CD4-positive, alpha-beta T cell treated with Interleukin-1 beta for 1 hour (primary cell): ENCODE measurements around the gene PCDH1.
"Not testable (repeated sequence)": the region's sequence is repeated elsewhere in the genome, so short reads cannot be mapped to it uniquely, and the experiment has no call there.

Experiments used
- DNase-seq, 2 donors: peaks; one replicate each; pipeline ENCODE4 v3.0.0-alpha.2; 2020 to 2022

PCDH1 gene

DNA sequence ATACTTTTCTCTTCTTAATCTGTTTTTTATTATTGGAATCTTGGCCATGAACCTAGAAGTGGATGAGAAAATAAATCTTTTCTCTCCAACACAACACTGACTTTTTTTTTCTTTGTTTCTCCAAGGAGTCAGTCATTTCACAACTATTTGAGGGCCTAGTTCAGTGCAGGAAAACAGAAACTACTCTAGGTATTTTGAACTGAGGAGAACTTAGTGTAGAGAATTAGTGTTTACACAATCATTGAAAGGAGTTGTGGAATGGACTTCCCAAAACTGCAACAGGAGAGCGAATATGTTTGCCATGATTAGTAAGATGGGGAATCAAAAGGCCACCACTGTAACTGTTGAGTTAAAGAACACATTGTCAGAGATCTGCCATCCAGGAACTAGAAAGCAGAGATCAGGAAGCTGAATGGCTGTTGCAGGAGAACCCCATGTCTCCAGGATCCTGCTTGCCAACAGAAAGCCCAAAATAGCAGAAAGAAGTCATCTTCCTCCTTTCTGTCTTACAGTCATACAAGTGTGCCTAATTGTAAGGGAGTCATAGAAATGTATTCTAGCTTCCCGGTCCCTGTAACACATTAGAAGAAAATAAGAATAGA lies 20.3 kb upstream of the PCDH1 start:
- no peak for DNase-seq

DNA sequence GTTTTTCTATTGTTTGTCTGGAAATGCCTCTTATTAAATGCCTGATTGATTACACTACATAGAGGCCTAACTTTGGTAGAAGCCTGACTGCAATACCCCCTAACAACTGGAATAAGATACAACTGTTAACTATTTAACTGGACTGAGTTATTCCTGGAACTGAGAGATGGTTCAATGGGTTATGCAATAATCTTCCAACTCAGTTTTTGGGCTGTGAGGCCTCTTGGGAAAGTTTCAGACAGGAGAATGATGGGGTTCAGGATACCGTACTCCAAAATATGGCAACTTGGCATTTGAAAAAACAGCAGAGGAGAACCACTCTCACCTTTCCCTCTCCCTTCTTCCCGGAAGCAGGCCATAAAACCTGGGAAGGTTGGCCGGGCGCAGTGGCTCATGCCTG lies 19.2 kb upstream of the PCDH1 start:
- DNase-seq, result no peak

DNA sequence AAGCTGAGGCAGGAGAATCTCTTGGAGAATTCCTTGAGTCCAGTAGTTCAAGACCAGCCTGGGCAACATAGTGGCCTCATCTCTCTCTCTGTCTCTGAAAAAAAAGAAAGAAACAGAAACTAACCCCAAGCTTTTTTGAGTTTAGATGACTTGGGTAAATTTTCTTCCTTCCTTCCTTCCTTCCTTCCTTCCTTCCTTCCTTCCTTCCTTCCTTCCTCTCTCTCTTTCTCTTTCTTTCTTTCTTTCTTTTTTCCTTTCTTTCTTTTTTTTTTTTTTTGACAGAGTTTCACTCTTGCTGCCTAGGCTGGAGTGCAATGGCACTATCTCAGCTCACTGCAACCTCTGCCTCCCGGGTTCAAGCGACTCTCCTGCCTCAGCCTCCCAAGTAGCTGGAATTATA lies 12.2 kb upstream of the PCDH1 start:
- DNase-seq, result not testable (repeated sequence)

DNA sequence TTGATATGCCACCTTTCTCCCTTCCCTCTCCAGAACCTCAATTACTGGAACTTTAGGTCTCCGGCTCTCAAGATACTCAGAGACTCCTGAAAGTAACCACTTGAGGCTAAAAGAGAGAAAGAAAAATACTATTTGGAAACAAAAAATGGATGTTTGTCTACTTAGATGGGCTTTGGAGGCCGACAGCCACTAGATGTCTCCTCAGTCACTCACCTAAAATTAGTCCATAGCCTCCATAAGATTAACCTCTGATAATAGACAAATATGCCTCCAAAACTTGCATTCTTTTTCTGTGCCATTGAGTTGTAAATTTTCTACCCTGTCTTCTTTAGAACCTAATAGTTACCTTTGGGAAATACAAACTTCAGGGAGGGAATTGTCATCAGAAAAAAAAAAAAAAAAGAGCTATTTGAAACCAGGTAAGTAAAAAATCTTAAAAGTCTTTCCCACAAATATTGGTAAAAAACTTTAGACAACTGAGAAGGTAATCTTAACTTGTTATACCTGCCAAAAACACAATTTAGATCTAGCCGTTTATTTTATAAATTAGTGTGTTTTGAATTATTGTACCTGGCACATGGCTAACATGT lies 11.2 kb upstream of the PCDH1 start:
- no peak for DNase-seq

DNA sequence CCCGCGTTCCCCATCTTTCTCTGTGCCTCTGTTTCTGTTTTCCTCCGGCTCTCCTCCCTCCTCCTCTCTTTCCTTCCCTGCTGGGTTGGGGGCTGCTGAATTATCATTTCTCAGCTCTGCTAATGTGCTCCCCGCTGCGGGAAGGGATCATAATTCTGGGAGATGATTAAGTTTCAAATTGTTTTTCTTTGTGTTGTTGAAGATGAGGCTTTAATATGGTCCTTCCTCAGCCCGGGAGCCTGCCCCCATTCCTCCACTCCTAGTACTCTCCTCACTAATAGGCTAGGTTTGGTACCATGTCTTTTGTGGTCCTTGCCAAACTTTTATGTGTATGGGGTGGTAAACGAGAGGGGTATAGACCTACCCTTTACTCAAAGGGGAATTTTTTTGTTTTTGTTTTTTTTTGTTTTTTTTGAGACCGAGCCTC lies 5.7 kb upstream of the PCDH1 start:
- no peak for DNase-seq

DNA sequence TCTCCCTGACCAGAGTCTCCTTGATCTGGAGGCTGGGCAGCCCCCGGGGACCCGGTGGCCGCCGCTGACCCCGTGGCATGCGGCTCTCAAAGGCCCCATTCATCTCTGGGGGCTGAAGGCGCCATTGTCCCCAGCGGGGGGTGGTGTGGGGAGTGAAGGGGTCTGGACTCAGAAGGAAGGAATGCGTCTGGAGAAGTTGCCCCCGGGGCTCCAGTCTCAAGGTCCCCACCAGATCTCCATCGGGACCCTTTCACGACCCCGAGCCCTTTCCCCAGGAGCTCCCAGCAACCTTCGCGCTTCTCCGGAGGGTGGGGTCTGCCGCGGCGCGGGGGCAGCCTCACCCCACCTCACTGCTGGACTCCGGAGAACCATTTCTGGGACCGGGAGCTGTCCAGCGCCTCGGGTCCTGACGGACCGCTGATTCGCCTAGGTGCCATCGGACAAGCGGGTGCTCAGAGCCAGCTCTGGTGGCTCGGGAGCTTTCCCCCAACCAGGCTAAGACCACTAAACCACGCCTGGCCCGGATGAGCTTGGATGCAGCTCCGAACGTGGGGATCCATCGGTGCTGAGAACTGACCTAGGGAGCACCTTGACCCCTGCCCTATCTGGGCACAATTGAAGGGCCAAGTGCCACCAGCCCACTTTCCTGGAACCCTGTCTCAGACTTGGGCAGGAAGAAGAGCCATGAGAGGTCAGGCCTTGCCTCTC lies 5.1 kb upstream of the PCDH1 start:
- peak; percentile 6 to 11 for DNase-seq

DNA sequence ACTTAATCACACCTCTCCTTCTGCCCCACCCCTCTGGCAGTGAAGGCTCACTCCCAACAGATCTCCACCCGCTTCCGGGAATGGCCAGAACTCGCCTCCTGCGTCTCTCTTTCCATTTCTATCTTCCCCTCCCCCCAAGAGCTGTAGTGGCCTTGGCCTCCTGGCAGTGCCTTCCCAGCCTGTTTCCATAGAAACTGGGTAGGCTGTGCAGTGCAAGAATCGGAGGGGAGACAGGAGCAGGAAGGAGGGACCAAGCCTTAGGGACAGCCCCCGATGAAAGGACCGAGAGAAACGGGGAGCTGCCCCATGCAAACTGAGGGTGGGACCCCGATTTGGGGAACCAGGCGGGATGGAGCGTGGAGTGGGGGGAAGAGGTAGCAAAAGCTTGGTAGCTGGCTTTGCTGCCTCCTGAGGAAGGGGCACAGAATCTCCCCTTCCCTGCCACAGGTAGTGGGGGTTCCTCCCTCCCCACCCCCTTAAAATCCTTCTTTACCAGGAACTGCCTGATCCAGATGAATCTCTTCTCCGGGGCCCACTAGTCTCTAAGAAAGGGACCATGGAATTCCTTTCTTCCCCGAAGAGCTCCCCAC lies 4.5 kb upstream of the PCDH1 start:
- no peak for DNase-seq

DNA sequence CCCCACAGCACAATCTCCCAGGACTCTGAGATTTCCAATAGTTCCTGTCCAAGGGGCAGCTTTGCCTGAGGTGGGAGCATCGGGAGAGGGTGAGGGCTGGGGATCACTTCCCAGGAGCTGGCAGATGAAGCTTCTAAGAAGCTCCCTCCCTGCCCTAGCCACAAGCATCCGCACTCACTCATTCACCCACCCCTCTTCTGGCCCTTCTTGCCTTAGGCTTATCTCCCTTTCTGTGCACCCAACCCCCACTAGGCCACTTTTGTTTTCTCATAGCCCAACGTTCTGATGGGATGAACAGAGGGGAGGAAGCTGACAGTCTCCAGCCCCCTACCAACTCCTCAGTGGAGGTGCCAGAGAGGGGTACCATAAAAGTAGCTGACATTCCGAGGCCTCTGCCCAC lies 3.7 kb upstream of the PCDH1 start:
- DNase-seq, result no peak

DNA sequence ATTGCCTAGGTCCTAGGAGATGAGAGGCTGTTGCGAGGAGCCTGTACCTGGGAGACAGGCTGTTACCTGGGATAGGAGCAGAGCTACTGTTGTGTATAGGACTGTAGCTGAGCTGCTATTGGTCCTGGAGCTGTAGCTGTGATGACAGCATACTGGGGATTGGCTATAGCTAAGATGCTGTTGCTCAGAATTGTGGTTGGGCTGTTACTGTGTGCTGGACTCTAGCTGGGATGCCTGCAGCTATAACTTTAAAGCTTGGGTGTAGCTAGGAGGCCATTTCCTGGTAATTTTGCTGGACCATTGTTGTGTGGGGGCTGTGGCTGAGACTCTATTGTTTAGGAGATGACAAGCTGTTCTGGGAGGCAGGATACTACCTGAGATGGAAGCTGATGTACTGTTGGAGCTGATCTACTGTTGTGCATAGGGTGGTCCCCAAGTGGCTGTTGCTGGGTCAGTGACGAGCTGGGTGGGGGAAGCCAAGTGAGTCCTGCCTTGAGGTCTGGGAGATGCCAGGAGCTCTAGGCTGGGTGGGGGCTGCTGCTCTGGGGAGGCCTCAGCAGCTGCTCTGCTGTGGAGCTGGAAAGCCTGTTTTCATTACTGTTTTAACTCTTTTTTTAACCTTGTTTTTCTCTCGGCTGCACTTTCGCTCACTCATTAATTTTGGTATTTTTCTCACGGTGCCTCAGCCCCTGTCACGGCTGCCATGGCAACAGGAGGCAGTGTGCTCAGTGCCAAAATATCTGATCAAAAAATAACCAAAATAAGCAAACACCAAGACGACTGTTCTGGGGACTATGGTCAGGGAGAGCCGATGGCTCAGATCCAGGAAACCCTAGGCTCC lies 3.0 kb upstream of the PCDH1 start:
- DNase-seq, result no peak

DNA sequence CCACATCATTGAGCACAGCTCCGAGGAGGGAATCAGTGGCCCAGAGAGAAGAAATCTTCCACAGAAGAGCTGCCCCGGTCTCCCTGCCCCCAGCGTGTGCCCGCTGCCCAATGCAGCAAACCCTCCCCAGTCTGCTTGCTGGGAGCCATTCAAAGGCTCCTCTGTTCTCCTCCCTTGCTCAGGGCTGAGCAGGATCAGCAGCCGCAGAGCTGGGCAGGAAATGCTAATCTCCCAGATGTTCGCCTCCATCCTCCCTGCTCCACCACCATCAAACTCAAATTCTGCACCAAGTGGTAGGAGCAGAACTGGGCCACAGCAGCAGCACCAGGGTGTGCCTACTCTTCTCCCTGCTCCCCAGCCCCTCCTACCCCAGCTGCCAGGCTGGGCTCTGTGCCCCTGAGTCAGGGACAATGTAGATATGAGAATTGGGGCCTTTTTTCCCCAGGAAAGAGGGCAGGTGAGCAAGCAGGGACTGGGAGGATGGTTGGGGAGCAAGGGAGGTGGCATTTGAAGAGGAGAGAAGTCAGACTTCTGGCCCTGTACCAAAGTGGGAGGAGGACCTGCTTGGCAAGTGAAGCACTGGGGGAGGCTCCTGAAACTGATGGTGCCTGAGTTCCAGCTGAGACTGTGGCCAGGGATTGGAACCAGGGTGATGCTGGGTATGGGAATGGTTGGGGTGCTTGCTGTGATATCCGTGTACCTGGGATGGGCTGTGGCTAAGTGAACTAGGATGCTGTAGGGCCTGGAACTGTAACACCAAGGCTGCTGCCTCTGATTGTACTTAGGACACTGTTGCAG lies 1.9 kb upstream of the PCDH1 start:
- DNase-seq, result no peak

DNA sequence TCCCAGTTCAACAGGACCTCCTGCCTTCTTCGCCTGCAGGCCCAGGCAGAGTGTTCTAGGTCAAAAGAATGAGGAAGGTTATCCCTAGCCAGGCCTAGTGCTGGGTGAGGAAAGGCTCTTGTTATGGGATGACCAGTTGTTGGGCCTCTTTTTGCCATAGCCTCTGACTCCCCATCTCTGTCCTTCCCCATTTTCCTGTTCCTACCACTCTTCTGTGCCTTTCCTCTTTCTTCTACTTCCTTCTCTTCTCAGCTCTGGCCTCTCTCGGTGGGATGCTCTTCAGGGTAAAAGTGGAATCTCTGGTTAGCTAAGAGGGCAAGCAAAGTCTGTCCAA lies 1.2 kb upstream of the PCDH1 start:
- no peak for DNase-seq

DNA sequence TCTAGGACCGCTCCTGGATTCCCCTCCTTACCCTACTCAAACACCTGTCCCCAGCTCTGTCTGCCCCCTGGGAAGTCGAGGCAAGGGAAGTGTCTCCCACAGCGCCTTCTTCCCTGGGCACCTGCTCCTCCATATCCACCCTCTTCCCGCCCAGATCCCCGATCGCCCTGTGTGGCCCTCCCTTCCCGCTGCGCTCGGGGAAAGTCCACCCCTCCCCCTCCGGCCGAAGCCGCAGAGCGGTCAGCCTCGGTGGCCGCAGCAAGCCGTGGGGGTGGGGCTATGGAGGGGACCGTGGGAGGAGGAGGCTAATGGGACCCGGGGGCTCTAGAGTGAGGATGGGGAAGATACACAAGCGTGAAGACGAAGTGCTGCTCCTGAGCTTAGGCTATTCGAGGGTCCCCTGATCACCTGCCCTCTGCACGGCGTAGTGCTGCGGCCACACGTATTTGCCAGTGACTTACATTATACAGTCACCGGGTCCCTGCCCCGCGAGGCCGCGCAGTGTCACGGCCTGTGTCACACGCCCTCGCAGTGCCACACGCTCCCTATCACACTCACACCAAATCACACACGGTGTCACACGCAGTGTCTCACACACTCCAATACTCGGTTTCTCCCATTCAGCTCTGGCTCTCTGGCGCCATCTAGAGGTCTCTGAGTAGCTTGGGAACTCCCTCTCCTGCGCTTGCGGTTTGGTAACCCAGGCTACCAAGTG lies 658 bp upstream of the PCDH1 start:
- DNase-seq, result peak; percentile 90 to 95

DNA sequence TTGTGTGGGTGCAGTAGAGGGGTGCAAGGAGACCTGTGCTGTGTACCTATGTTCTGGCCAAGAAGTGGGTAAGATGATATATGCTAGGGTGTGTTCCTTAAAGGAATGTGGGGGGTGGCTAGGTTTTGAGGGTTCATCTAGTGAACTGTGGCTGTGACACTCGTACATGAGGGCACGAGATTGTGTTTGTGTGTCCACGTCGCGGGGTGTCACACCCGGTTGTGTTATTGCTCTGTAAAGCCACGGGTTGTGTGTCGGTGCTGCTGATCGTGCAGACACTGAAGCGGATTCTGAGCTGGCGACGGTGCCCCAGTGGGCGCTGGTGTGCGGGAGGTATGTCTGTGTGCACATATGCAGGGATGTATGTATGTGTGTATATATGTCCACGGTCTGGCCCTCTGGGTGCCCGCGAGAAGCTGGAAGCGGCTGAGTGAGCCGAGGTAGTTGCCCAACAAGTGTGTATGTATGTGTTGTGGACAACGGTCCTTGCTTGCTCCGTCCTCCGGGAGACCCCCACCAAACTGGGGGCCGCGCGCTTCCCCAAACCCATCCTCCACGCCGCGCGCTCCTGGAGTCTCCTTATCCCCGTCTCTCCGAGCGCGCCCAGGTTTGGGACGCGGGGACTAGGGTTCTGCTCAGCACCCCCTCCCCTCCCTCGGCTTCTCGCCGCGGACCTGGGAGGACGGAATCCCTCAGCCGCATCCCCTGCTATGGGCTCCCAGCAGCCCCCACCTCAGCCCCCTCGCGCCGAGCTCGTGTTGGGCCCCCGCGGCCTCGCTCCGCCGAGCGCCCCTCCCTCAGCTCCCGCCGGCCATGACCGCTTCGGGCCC lies 639 bp downstream of the PCDH1 start:
- peak in 1 of 2 donors; percentile 18 for DNase-seq

DNA sequence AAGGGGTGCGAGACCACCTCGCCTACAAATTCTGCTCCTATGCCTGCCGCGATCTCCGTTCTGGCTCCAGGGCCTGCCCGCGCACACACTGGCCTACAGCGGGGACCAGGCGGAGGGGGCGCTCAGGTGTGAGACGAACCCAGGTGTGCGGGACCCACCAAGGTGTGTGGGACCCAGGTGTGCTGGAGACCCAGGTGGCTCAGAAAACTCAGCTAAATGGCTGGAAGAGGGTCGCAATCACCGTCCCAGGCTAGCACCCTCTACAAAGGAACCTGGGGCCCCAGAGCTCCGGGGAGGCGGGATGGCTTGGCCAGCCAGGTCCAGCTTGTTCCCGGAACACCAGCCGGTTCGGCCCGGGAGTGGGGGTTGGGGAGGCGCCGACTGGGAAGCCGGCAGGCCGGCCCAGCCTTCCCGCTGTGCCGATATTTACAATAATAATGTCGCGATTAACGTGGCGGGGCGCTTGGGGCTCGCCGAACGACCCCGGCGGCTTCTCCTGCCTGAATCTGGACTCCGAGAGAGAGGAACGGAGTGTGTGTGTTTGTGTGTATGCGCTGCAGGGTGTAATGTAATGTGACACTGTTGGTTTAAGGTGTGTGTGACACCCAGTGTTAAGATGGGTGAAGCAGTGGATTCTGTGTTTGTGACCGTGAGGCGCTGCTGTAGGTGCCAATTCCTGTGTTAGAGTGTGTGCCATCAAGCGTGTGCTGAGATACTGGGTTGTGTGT lies 1.4 kb downstream of the PCDH1 start:
- peak in 1 of 2 donors; percentile 29 for DNase-seq

DNA sequence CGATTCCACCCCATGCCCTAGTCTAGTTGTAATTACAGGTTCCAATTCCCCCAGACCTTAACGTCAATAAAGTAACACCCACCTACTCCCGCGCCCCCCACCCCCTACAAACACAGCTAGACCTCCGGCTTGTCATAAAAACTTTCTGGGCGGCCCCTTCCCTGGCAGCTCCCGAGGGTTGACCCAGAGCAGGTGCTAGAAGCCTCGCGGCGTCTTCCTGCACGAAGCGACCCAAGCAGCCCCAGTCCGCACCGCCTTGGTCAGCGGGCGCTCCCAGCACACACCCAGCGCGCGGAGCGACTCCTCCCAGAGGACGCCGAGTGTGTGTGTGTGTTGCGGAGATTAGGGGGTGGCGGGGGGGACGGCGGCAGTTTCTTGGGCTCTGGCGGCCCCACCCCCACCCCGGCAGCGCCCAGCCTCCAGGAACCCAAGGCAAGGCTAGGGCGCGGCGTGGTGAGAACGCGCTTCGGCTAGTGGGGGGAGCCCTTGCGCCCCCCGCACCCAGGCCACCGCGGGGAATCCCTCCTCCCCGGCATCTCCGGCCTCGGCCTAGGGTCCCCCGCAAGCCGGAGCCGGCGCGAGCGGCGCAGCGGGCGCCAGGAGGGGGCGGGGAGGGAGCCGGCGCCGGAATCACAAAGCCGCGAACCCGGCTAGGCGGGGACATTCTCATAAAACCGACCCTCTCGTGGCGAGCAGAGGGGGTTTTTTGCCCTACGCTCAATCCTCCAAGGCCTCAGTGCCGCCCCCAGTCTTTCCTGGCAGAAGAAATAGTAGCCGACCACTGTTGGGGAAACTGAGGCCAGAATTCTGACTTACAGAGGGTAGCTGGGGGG lies 2.2 kb downstream of the PCDH1 start:
- peak in 1 of 2 donors; percentile 17 for DNase-seq

DNA sequence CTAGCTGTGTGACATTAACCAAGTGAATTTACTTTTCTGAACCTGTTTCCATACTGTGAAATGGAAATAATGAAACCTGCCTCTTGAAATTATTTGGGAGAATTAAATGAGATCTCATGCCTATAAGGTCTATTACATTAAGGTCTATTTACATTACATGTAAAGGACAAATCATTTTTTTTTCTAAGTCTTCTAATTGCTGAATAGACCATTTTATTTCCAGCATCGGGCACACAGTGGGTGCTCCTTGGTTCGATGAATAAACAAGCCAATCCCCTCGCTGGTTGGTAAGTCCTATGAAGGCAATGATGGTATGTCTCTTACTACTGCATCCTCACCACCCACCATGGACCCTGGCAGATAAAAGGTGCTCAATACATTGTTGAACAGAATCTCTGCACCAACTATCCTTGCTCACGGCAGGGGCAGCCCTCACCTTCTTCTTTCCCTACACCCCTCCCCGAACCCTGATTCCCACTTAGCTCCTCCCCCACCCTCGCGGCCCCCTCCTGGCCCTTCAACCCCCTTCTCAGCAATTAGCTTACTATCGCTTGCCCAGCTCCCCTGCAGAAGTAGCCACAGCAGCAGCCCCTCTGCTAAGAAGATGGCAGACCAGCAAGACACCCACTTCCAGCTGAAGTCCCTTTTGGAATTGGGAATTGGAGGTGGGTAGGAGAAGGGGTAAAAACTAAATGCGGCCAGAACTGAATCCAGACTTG lies 3.0 kb downstream of the PCDH1 start:
- DNase-seq, result no peak

DNA sequence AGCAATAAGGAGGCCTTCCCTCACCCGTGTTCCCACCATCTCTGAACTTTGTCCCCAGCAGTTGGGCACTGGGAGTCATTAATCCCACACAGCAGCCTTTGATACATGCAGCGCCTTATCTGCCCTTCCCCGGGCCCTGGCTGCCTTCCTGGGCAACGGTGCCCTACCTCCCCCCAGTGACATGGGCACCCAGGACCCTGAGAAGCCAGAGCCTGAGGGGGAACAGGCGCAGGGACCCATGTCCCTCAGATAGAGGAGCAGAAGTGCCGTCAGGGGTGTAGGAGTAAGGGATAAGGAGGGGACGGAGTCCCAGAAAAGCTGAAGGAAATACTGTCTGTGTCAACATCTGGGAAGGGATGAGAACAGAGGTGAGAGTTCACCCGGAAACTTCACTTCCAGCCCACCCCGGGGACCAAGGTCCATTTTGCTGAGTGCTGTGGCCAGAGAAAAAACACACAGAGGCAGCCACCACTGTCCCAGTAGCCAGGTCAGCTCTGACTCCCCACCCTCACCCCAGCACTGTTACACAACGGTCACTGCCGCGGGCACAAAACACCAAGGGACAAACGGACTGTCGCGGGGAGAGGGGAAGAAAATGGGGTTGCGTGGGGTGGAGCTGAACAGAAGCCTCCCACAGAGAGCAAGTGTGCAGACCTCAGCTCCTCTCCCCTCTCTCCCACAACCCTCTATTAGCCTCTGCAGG lies 3.8 kb downstream of the PCDH1 start:
- DNase-seq, result no peak

DNA sequence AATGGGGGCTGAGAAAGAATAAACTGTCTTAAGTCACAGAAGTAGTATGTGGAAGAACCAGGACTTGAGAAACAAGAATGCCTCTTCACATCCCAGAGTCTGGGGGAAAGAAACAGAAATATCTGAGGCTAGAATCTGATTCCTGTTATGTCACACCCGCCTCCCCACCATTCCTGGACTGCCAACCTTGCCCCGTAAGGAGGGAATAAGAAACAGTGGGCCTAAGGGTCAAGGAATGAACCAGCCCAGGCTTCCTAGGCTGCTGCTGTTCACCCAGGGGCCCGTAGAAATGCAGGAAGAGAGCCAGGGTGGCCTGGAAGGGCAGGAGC lies 4.3 kb downstream of the PCDH1 start:
- DNase-seq, result no peak
